T follicular helper cell (primary cell): Measurements from ENCODE around the gene CEP170.

Source experiments
- DNase-seq: peaks from one replicate; pipeline ENCODE4 v3.0.0-alpha.2; 2020; ENCODE audit warnings: low read depth
- total RNA-seq, 2 experiments: gene quantifications; one replicate each; lab custom pipeline; 2026; lab: John Stamatoyannopoulos, UW

The CEP170 gene
- 41.0 to 51.5 reads per million in 2 experiments for total RNA-seq

GRCh38 chr1:243254927-243255790, at the start of gene CEP170:
Gene CEP170, minus strand, starts transcription at chr1:243255281. Its CDS starts 30,001 bp downstream, at chr1:243225280.
- DNase-seq = peak; percentile 81

DNA sequence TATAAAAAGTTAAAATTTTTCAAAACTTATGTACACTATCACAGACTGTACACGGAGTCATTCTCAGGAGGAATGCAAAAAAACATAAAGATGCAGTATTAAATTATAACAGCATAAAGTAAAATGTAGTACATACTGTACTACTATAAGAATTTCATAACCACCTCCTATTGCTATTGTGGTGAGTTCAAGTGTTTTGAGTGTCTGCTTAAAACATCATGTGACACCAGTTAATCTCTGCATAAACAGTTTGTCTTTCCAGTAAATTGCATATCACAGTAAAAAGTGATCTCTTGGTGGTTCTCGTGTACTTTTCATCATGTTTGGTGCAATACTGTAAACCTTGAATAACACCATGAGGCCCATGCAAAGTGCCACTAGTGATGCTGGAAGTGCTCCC, 46.0 kb upstream of the CEP170 start:
- no peak for DNase-seq

- DNase-seq = no peak
Measured at GRCh38 chr1:243299069-243299468, 44.0 kb upstream of the CEP170 start.

- no peak for DNase-seq
Measured at GRCh38 chr1:243294723-243295121, 39.6 kb upstream of the CEP170 start.

DNA sequence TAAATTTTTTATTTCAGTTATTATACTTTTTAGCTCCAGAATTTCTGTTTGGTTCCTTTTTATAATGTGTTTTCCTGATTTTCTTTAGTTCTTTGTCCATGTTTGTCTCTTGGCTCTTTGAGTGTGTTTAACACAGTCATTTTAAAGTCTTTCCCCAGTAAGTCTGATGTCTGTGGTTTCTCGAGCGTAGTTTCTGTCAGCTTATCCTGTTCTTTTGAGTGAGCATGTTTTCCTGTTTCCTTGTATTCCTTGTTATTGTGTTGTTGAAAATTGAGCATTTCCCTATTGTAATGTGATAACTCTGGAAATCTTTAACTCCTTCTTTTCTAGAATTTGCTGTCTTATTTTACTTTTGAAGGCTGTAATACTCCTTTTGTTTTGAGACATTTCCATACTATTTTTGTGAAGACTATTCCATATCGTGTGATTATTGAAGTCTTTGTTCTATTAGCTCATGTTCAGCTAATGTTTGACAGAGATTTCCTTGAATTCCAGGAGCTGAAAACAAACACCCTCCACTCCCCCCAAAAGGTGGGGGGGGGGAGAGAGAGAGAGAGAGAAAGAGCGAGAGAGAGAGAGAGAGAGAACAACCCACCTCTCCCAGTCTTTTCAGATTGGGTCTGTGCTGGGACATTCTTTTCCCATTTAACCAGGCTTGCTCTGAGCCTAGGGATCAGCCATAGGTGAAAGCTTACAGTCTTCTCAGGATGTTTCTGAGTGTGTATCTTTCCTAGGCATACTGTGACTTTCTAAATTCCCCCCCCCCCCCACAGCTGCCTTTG, 39.1 kb upstream of the CEP170 start:
- no peak for DNase-seq

- no peak for DNase-seq
Measured at GRCh38 chr1:243292117-243292516, 37.0 kb upstream of the CEP170 start.

- no peak for DNase-seq
Measured at GRCh38 chr1:243291292-243291691, 36.2 kb upstream of the CEP170 start.

- DNase-seq = no peak
Measured at GRCh38 chr1:243288062-243288461, 33.0 kb upstream of the CEP170 start.

- no peak for DNase-seq
Measured at GRCh38 chr1:243287652-243288051, 32.6 kb upstream of the CEP170 start.

DNA sequence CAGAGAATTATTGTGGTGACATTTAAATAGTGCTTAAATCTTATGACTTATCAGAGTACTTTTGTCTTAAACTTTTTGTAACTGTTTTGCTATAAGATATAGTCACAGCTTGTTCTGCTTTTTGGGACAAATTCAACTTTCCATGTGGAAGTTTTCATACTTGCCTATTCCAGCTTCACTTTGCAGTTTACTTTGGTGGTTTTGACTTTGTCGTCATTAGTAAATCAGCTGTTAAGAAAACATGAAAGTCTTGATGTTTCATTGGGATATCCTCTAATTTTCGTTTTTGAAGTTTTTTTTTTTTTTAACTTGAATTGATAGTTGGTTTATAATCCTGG, 32.0 kb upstream of the CEP170 start:
- no peak for DNase-seq

- no peak for DNase-seq
Measured at GRCh38 chr1:243286409-243287122, 31.5 kb upstream of the CEP170 start.

GRCh38 chr1:243281672-243282071, 26.6 kb upstream of the CEP170 start:
- no peak for DNase-seq

GRCh38 chr1:243280571-243281129, 25.6 kb upstream of the CEP170 start:
- DNase-seq = no peak

- DNase-seq = no peak
Measured at GRCh38 chr1:243275316-243275715, 20.2 kb upstream of the CEP170 start.

GRCh38 chr1:243273945-243274344, 18.9 kb upstream of the CEP170 start:
- no peak for DNase-seq

- DNase-seq = no peak
Measured at GRCh38 chr1:243273506-243273905, 18.4 kb upstream of the CEP170 start.

DNA sequence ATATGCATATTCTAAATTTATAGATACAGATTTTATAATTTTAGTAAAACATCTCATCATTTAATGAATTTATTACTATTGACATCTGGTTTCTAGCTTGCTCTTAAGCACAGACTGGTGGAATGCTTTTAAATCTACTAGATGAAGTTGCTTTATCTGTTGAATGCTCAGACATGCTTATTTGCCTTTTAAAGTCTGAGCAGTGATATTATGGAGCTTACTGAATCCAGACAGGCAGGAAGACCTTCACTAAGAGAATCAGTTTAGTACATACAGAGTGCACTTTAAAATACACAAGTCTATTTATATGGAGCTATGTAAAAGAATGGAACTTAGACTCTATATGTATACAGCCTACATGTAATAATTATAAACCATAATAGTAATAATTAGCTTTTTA, 17.3 kb upstream of the CEP170 start:
- no peak for DNase-seq

DNA sequence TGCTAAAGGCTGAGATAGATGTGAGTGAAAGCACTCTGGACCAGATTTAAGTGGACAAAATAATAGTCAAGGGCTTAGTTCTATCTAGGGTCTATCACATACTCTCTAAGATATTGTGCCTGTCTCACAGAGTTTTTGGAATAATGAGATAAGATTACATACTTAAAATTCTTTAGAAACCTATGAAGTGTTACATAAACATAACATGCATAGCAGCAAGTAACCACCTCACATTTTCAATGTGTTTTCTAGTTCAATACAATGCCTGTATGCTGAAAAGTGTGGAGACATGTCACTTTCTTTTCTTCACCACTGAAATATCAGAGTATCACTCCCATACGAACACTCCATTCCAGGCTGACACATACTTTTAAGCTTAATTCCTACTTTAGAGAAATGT, 16.9 kb upstream of the CEP170 start:
- no peak for DNase-seq

GRCh38 chr1:243270097-243270864, 15.2 kb upstream of the CEP170 start:
- no peak for DNase-seq

- no peak for DNase-seq
Measured at GRCh38 chr1:243269461-243269801, 14.3 kb upstream of the CEP170 start.

DNA sequence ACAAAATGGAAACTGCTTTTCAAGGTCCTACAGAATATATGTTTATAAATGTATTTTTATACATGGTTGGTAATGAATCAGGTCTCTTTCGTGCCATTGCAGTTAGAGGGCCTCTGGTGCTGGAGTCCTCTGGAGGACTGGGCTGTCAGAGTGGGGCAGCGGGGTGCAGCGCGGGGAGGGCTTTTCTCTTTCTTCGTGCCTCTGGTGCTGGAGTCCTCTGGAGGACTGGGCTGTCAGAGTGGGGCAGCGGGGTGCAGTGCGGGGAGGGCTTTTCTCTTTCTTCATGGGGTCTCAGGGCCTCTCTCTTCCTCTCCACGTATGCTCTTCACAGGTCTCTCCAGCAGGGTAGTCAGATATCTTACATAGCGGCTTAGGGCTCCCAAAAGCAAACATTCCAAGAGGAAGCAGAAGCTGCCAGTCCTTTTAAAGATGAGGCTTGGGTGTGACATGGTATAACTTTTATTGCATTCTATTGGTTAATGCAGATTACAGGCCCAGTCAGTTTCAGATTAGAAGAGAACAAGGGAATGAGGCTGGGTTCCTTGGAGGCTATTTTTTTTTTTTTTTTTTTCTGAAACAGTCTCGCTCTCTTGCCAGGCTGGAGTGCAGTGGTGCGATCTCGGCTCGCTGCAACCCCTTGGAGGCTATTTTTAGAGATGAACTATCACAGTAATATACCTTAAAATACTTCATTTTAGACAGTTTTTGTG, 13.8 kb upstream of the CEP170 start:
- DNase-seq = no peak
